H9 (cell line): ENCODE results near the gene SLC35F2. TPM values are rescaled to one million over a fixed set of nuclear protein-coding genes. Genes with fewer than 3 reads are reported as not detected.

Experiments used
- DNase-seq: peaks from one replicate; pipeline ENCODE4 v3.0.0-alpha.2; 2017
- H2AFZ ChIP-seq: one replicate; pipeline ENCODE4 v1.6.1; 2013; ENCODE audit warnings: mild to moderate bottlenecking, low read length, control low read depth, moderate library complexity
- H2AK5ac ChIP-seq: 2 replicates; pipeline ENCODE4 v1.6.1; 2013; ENCODE audit warnings: low read length, control low read depth, mixed read lengths; ENCODE audit not compliant: insufficient read length
- H2BK120ac ChIP-seq: one replicate; pipeline ENCODE4 v1.6.1; 2013; ENCODE audit warnings: low read depth, mild to moderate bottlenecking, low read length, control low read depth, inconsistent platforms; ENCODE audit not compliant: poor library complexity, severe bottlenecking
- H2BK12ac ChIP-seq: 2 replicates; pipeline ENCODE4 v1.6.1; 2013; ENCODE audit warnings: low read length, control low read depth, mixed read lengths, low read depth; ENCODE audit not compliant: insufficient read length
- H2BK15ac ChIP-seq: 2 replicates; pipeline ENCODE4 v1.6.1; 2013; ENCODE audit warnings: low read depth, low read length, control low read depth
- H2BK20ac ChIP-seq: one replicate; pipeline ENCODE4 v1.6.1; 2013; ENCODE audit warnings: low read depth, mild to moderate bottlenecking, low read length, control low read depth, inconsistent platforms; ENCODE audit not compliant: poor library complexity, severe bottlenecking
- H2BK5ac ChIP-seq: 2 replicates; pipeline ENCODE4 v1.6.1; 2013; ENCODE audit warnings: low read length, control low read depth, mixed read lengths; ENCODE audit not compliant: insufficient read length
- H3K14ac ChIP-seq: 2 replicates; pipeline ENCODE4 v1.6.1; 2013; ENCODE audit warnings: low read length, control low read depth; ENCODE audit not compliant: insufficient read depth
- H3K18ac ChIP-seq: 2 replicates; pipeline ENCODE4 v1.6.1; 2013; ENCODE audit warnings: low read depth, mild to moderate bottlenecking, mixed read lengths, low read length, control low read depth; ENCODE audit not compliant: insufficient read length
- H3K23ac ChIP-seq: 2 replicates; pipeline ENCODE4 v1.6.1; 2013; ENCODE audit warnings: low read length, control low read depth, mixed read lengths, low read depth; ENCODE audit not compliant: insufficient read length
- H3K23me2 ChIP-seq: 2 replicates; pipeline ENCODE4 v1.6.1; 2013; ENCODE audit warnings: low read depth, mild to moderate bottlenecking, mixed read lengths, low read length, control low read depth; ENCODE audit not compliant: insufficient read length, poor library complexity, severe bottlenecking
- H3K27ac ChIP-seq: 2 replicates; pipeline ENCODE4 v1.5.1; 2013; ENCODE audit warnings: low read length, control low read depth, mixed read lengths, low read depth; ENCODE audit not compliant: insufficient read length
- H3K27me3 ChIP-seq: 2 replicates; pipeline ENCODE4 v1.6.1; 2013; ENCODE audit warnings: low read length, control low read depth, inconsistent platforms; ENCODE audit not compliant: insufficient read depth
- H3K4ac ChIP-seq: 2 replicates; pipeline ENCODE4 v1.6.1; 2013; ENCODE audit warnings: low read depth, mild to moderate bottlenecking, control low read depth, inconsistent platforms, low read length, moderate library complexity
- H3K4me1 ChIP-seq: 2 replicates; pipeline ENCODE4 v1.6.1; 2013; ENCODE audit warnings: low read length, control low read depth, inconsistent platforms; ENCODE audit not compliant: insufficient read depth
- H3K4me2 ChIP-seq: 2 replicates; pipeline ENCODE4 v1.6.1; 2013; ENCODE audit warnings: low read length, control low read depth, mixed read lengths; ENCODE audit not compliant: insufficient read length, insufficient read depth
- H3K56ac ChIP-seq: 2 replicates; pipeline ENCODE4 v1.6.1; 2013; ENCODE audit warnings: low read depth, mild to moderate bottlenecking, mixed read lengths, low read length, control low read depth; ENCODE audit not compliant: insufficient read length
- H3K79me1 ChIP-seq: 2 replicates; pipeline ENCODE4 v1.6.1; 2013; ENCODE audit warnings: low read depth, mild to moderate bottlenecking, moderate library complexity, low read length, control low read depth, inconsistent platforms; ENCODE audit not compliant: insufficient read depth, poor library complexity, severe bottlenecking
- H3K79me2 ChIP-seq: 2 replicates; pipeline ENCODE4 v1.6.1; 2013; ENCODE audit warnings: low read length, control low read depth, inconsistent platforms; ENCODE audit not compliant: insufficient read depth
- H3K9ac ChIP-seq: 2 replicates; pipeline ENCODE4 v1.6.1; 2013; ENCODE audit warnings: low read length, control low read depth, mixed read lengths; ENCODE audit not compliant: insufficient read length; ENCODE audit errors: extremely low read depth
- H3K9me3 ChIP-seq: one replicate; pipeline ENCODE4 v1.6.1; 2013; ENCODE audit warnings: low read depth, low read length, inconsistent platforms; ENCODE audit not compliant: control insufficient read depth
- H3T11ph ChIP-seq: one replicate; pipeline ENCODE4 v1.6.1; 2013; ENCODE audit warnings: mild to moderate bottlenecking, low read length, control low read depth, inconsistent platforms
- H4K20me1 ChIP-seq: one replicate; pipeline ENCODE4 v1.6.1; 2013; ENCODE audit not compliant: control insufficient read depth, insufficient read length, insufficient read depth
- H4K5ac ChIP-seq: 2 replicates; pipeline ENCODE4 v1.6.1; 2013; ENCODE audit warnings: low read depth, mild to moderate bottlenecking, mixed read lengths, low read length, control low read depth; ENCODE audit not compliant: insufficient read length
- H4K8ac ChIP-seq: replicated peaks from 2 replicates; pipeline ENCODE4 v1.6.1; 2013; ENCODE audit warnings: low read length, control low read depth, mixed read lengths, low read depth; ENCODE audit not compliant: insufficient read length
- H4K91ac ChIP-seq: 2 replicates; pipeline ENCODE4 v1.6.1; 2013; ENCODE audit warnings: low read depth, mild to moderate bottlenecking, moderate library complexity, mixed read lengths, low read length, control low read depth; ENCODE audit not compliant: insufficient read length
- H3K27ac Mint-ChIP-seq, 3 experiments: 2 replicates in 2 of 3; 3 replicates in 1 of 3; pipeline ENCODE4 v1.8.0; 2020 to 2021; ENCODE audit warnings: mixed read lengths in 3 of 3, mild to moderate bottlenecking in 1 of 3, moderate library complexity in 1 of 3
- H3K27me3 Mint-ChIP-seq: 2 replicates; pipeline ENCODE4 v1.8.0; 2021; ENCODE audit warnings: low read depth, mild to moderate bottlenecking, moderate library complexity, mixed read lengths
- H3K36me3 Mint-ChIP-seq, 3 experiments: 2 replicates in 2 of 3; 3 replicates in 1 of 3; pipeline ENCODE4 v1.8.0; 2020 to 2021; ENCODE audit warnings: low read depth in 3 of 3, mixed read lengths in 3 of 3; ENCODE audit not compliant: insufficient read depth in 1 of 3
- H3K4me1 Mint-ChIP-seq, 2 experiments: 2 replicates each; pipeline ENCODE4 v1.8.0; 2020; ENCODE audit warnings: mixed read lengths in 2 of 2
- H3K4me3 Mint-ChIP-seq, 2 experiments: 2 replicates in 1 of 2; 3 replicates in 1 of 2; pipeline ENCODE4 v1.8.0; 2020 to 2021; ENCODE audit warnings: mild to moderate bottlenecking in 2 of 2, mixed read lengths in 2 of 2, moderate library complexity in 1 of 2
- H3K9me3 Mint-ChIP-seq, 2 experiments: 2 replicates in 1 of 2; 3 replicates in 1 of 2; pipeline ENCODE4 v1.8.0; 2020; ENCODE audit warnings: mild to moderate bottlenecking in 2 of 2, mixed read lengths in 2 of 2, moderate library complexity in 1 of 2
- CTCF ChIP-seq: fragments of 200-600 bp; sonication (generic); conservative IDR thresholded peaks from 3 replicates; pipeline ENCODE4 v1.8.0; 2021; ENCODE audit warnings: antibody characterized with exemption, mild to moderate bottlenecking
- WGBS: extraction: QIAGEN DNeasy Blood & Tissue Kit; methylation state at CpG from one replicate; pipeline ENCODE4 v1.1.7; 2013; ENCODE audit warnings: missing lambda C conversion rate, low lambda C conversion rate, mixed read lengths; ENCODE audit not compliant: insufficient read length; ENCODE audit errors: extremely low coverage; 5-methylcytosine and 5-hydroxymethylcytosine counted together
- total RNA-seq: library from RNA; stranded (reverse); gene quantifications from 2 replicates; pipeline ENCODE4 v1.2.1, GENCODE V29; 2021

The SLC35F2 gene
- total RNA-seq, 1 experiment from 2014 or later, result 24.0 TPM

GRCh38 chr11:107776062-107776461 lies 82.5 kb downstream of the SLC35F2 start:
- Histone ChIP-seq H3K23ac (no peak overlapping the region), H2BK12ac (no peak overlapping the region), H3K4me2 (no peak overlapping the region), H2BK20ac (no peak overlapping the region), H3K9ac (no peak overlapping the region), H3K79me1 (no peaks in the 10 kb centered on the region), H3K18ac (no peak overlapping the region), H2AK5ac (no peak overlapping the region), H3K56ac (no peak overlapping the region), H3K9me3 (no peaks in the 10 kb centered on the region), H2BK5ac (no peak overlapping the region), H3K79me2 (no peaks in the 10 kb centered on the region), H4K91ac (no peak overlapping the region), H3K27ac (no peak overlapping the region), H3K4me1 (no peaks in the 10 kb centered on the region), H4K8ac (no peak overlapping the region), H3K14ac (no peak overlapping the region), H3K4ac (no peak overlapping the region), H4K5ac (no peak overlapping the region), H3K23me2 (no peaks in the 10 kb centered on the region), H3T11ph (no peak overlapping the region), H4K20me1 (no peaks in the 10 kb centered on the region), H3K27me3 (no peaks in the 10 kb centered on the region), H2BK15ac (no peak overlapping the region), H2BK120ac (no peak overlapping the region), H2AFZ (no peak overlapping the region)
- no peak overlapping the region for H3K27ac Mint-ChIP-seq
- H3K4me1 Mint-ChIP-seq, result no peaks in the 10 kb centered on the region
- no peak for TF ChIP-seq CTCF
- no peak overlapping the region for H3K4me3 Mint-ChIP-seq
- H3K36me3 Mint-ChIP-seq, result no peaks in the 10 kb centered on the region
- WGBS, result no CpG with 5 or more reads among the region's 6 CpGs
- DNase-seq, result no peak
- H3K9me3 Mint-ChIP-seq, result no peaks in the 10 kb centered on the region
- H3K27me3 Mint-ChIP-seq, result peaks cover 1% of the 10 kb centered on the region
